Measurements from ENCODE around the gene ADO.

DNA sequence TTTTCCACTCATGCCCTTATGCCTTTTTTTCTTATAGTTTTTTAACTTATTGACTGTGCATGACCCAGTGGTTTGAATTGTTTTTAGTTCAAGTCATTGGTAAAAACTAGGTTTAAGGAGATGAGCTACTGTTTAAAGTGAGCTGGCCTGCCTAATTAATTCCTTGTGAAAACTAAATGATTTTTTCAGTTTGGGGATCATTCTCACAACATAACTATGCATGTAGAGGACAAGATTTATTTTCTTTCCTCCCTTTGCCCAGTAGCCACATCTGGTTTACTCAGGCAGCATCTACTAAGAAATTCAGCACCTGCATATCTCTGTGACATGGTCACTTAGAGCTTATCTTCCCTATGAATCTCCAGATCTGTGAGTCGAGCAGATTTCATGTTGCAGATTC, 1.7 kb downstream of the ADO start:
- TF ChIP-seq, protein P1, sequence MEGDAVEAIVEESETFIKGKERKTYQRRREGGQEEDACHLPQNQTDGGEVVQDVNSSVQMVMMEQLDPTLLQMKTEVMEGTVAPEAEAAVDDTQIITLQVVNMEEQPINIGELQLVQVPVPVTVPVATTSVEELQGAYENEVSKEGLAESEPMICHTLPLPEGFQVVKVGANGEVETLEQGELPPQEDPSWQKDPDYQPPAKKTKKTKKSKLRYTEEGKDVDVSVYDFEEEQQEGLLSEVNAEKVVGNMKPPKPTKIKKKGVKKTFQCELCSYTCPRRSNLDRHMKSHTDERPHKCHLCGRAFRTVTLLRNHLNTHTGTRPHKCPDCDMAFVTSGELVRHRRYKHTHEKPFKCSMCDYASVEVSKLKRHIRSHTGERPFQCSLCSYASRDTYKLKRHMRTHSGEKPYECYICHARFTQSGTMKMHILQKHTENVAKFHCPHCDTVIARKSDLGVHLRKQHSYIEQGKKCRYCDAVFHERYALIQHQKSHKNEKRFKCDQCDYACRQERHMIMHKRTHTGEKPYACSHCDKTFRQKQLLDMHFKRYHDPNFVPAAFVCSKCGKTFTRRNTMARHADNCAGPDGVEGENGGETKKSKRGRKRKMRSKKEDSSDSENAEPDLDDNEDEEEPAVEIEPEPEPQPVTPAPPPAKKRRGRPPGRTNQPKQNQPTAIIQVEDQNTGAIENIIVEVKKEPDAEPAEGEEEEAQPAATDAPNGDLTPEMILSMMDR (IDR thresholded peaks at IDR 0.05), result no peak
- TF ChIP-seq POLR2A (IDR thresholded peaks at IDR 0.05), result no peak

Data from lower leg skin (tissue), 3 donors.